Liver (tissue), 10 donors: ENCODE measurements around the gene RPP21. TPM values are rescaled to one million over a fixed set of nuclear protein-coding genes. Genes with fewer than 3 reads are reported as not detected.
A peak's percentile ranks its signal among the peaks of the same experiment; 100 is the strongest.

ENCODE experiments used
- DNase-seq: peaks from one replicate; pipeline ENCODE4 v3.0.0-alpha.2; 2017; ENCODE audit warnings: low spot score
- H3K27ac ChIP-seq, 2 donors: one replicate each; pipeline ENCODE4 v1.7.0; 2013; ENCODE audit warnings: inconsistent platforms in 2 of 2, low read length in 2 of 2, control low read depth in 1 of 2, low read depth in 1 of 2, mild to moderate bottlenecking in 1 of 2
- H3K27me3 ChIP-seq, 4 donors: one replicate each; pipeline versions ENCODE4 v1.6.1 to v1.7.0; 2013; ENCODE audit warnings: low read length in 3 of 4, inconsistent platforms in 1 of 4, mild to moderate bottlenecking in 1 of 4, moderate library complexity in 1 of 4; ENCODE audit not compliant: control insufficient read depth in 4 of 4, insufficient read depth in 4 of 4
- H3K36me3 ChIP-seq, 4 donors: one replicate each; pipeline versions ENCODE4 v1.6.1 to v1.7.0; 2013; ENCODE audit warnings: low read length in 3 of 4, mild to moderate bottlenecking in 3 of 4, low read depth in 1 of 4, moderate library complexity in 1 of 4; ENCODE audit not compliant: control insufficient read depth in 4 of 4, insufficient read depth in 3 of 4
- H3K4me1 ChIP-seq, 4 donors: one replicate each; pipeline versions ENCODE4 v1.6.1 to v1.7.0; 2013; ENCODE audit warnings: low read length in 3 of 4, mild to moderate bottlenecking in 3 of 4, moderate library complexity in 1 of 4; ENCODE audit not compliant: control insufficient read depth in 4 of 4, insufficient read depth in 4 of 4
- H3K4me3 ChIP-seq, 3 donors: one replicate each; pipeline versions ENCODE4 v1.6.1 to v1.7.0; 2013; ENCODE audit warnings: low read length in 3 of 3, control low read depth in 1 of 3, low read depth in 1 of 3, mild to moderate bottlenecking in 1 of 3
- H3K9ac ChIP-seq, 2 donors: one replicate each; pipeline ENCODE4 v1.7.0; 2013; ENCODE audit warnings: low read length in 2 of 2, mild to moderate bottlenecking in 2 of 2, moderate library complexity in 2 of 2, control low read depth in 1 of 2, low read depth in 1 of 2
- H3K9me3 ChIP-seq, 4 donors: one replicate each; pipeline versions ENCODE4 v1.6.1 to v1.7.0; 2013; ENCODE audit warnings: low read length in 3 of 4; ENCODE audit not compliant: control insufficient read depth in 4 of 4
- HNF4A ChIP-seq, 2 donors: conservative IDR thresholded peaks; 2 replicates each; pipeline ENCODE4 v1.6.1; 2016; ENCODE audit warnings: antibody characterized with exemption in 2 of 2, mild to moderate bottlenecking in 2 of 2
- RXRA ChIP-seq, 2 donors: IDR thresholded peaks; 2 replicates each; pipeline ENCODE4 v1.6.1; 2017 to 2018; ENCODE audit warnings: antibody characterized with exemption in 2 of 2, mild to moderate bottlenecking in 1 of 2
- WGBS: extraction: QIAGEN DNeasy Blood & Tissue Kit; methylation state at CpG from one replicate; pipeline ENCODE4 v1.1.7; 2013; 5-methylcytosine and 5-hydroxymethylcytosine counted together
- polyA plus RNA-seq, 2 donors: library from polyadenylated mRNA; stranded (reverse) in 1 of 2; unstranded in 1 of 2; fragments of 200-250 nt in 1 of 2; fragments of >200 nt in 1 of 2; fragmentation: Nextera tagmentation in 1 of 2; extraction: Ambion mirVana in 1 of 2; gene quantifications; one replicate each; pipeline versions ENCODE4 v1.2.1 to v1.2.3, GENCODE V29; 2013 to 2015
- small RNA-seq: library from RNA; depleted of rRNA; stranded (forward); fragments of <200 nt; gene quantifications from one replicate; pipeline ENCODE3, GENCODE V24; 2014
- total RNA-seq, 2 donors: library from RNA; depleted of rRNA; stranded (reverse); fragments of >200 nt; gene quantifications; one replicate each; pipeline ENCODE4 v1.2.3, GENCODE V29; 2014
- donor health status: healthy.
- donor health status: healthy.
- donor health status: healthy.
- donor health status: healthy.
- donor health status: healthy.

The RPP21 gene
- total and polyA plus RNA-seq, 4 donors: 9.3 to 32.9 (median 21.0) TPM

GRCh38 chr6:30394139-30394538, 49.2 kb downstream of the RPP21 start:
- Histone ChIP-seq H3K27ac (no peak overlapping the region), H3K9me3 (no peaks in the 10 kb centered on the region), H3K9ac (no peak overlapping the region), H3K27me3 (peaks cover 0 to 4% (median 0%) of the 10 kb centered on the region in 4 donors), H3K36me3 (no peaks in the 10 kb centered on the region), H3K4me3 (no peak overlapping the region), H3K4me1 (peaks cover 0 to 4% (median 0%) of the 10 kb centered on the region in 4 donors)
- peak; percentile 6 to 39 for TF ChIP-seq HNF4A (conservative IDR thresholded peaks at IDR 0.05)
- no peak for TF ChIP-seq RXRA (IDR thresholded peaks at IDR 0.05)
- WGBS: 13% methylated on average over 5 of the region's 5 CpGs
- DNase-seq: no peak

Small RNAs within 50 kb of the gene (small RNA-seq; reads per million reads assigned to genes)
- gene HLA-N: not detected

Other genes starting within 250 kb of the RPP21 start
- gene TRIM31, start 232.1 kb upstream of the RPP21 start, total RNA-seq: under 1 TPM; 0.17 to 0.79 TPM
- 1 to 10 TPM in 1 of 2 donors, under 1 TPM in 1; 0.16 to 1.3 TPM for gene TRIM31, start 232.1 kb upstream of the RPP21 start, polyA plus RNA-seq
- under 1 TPM in 1 of 2 donors, not detected in 1; 0.51 TPM for gene TRIM40, start 209.0 kb upstream of the RPP21 start, total RNA-seq
- gene TRIM40, start 209.0 kb upstream of the RPP21 start, polyA plus RNA-seq: not detected
- gene TRIM10, start 183.9 kb upstream of the RPP21 start, total RNA-seq: 100 to 1,000 TPM in 1 of 2 donors, under 1 TPM in 1; 0.75 to 128 TPM
- under 1 TPM; 0.29 to 0.72 TPM for gene TRIM10, start 183.9 kb upstream of the RPP21 start, polyA plus RNA-seq
- gene TRIM15, start 181.6 kb upstream of the RPP21 start, total RNA-seq: 1 to 10 TPM; 1.6 to 2.2 TPM
- 1 to 10 TPM; 1.6 to 2.8 TPM for gene TRIM15, start 181.6 kb upstream of the RPP21 start, polyA plus RNA-seq
- gene TRIM26, start 131.8 kb upstream of the RPP21 start, total RNA-seq: 10 to 100 TPM; 14.9 to 50.1 TPM
- 10 to 100 TPM; 16.9 to 30.9 TPM for gene TRIM26, start 131.8 kb upstream of the RPP21 start, polyA plus RNA-seq
- 10 to 100 TPM in 1 of 2 donors, 1 to 10 TPM in 1; 3.5 to 11.0 TPM for gene TRIM39, start 18.2 kb upstream of the RPP21 start, total RNA-seq
- 1 to 10 TPM; 2.7 to 5.4 TPM for gene TRIM39, start 18.2 kb upstream of the RPP21 start, polyA plus RNA-seq
- gene HLA-E, start 144.4 kb downstream of the RPP21 start, total RNA-seq: 100 to 1,000 TPM; 133 to 236 TPM
- gene HLA-E, start 144.4 kb downstream of the RPP21 start, polyA plus RNA-seq: 100 to 1,000 TPM; 177 to 258 TPM
- 10 to 100 TPM; 12.3 to 14.0 TPM for gene GNL1, start 211.3 kb downstream of the RPP21 start, total RNA-seq
- gene GNL1, start 211.3 kb downstream of the RPP21 start, polyA plus RNA-seq: 10 to 100 TPM; 10.1 to 18.2 TPM
- 1 to 10 TPM; 2.1 to 2.3 TPM for gene PRR3, start 212.1 kb downstream of the RPP21 start, total RNA-seq
- gene PRR3, start 212.1 kb downstream of the RPP21 start, polyA plus RNA-seq: 1 to 10 TPM; 2.5 to 3.2 TPM
- 10 to 100 TPM; 20.4 to 33.9 TPM for gene ABCF1, start 226.3 kb downstream of the RPP21 start, total RNA-seq
- gene ABCF1, start 226.3 kb downstream of the RPP21 start, polyA plus RNA-seq: 10 to 100 TPM; 25.0 to 27.2 TPM